NCI-H2081 (cell line): ENCODE data around the gene CHST8.
"Not testable (repeated sequence)": the region's sequence is repeated elsewhere in the genome, so short reads cannot be mapped to it uniquely, and the experiment has no call there.

Experiments
- DNase-seq, 2 experiments: peaks; one replicate each; lab custom pipeline; 2025; lab: John Stamatoyannopoulos, UW

Gene CHST8

GRCh38 chr19:33690378-33691029 lies 68.8 kb downstream of the CHST8 start:
- DNase-seq: no peak

GRCh38 chr19:33691030-33691427 lies 69.3 kb downstream of the CHST8 start:
- DNase-seq: no peak

GRCh38 chr19:33691736-33692135 lies 70.0 kb downstream of the CHST8 start:
- DNase-seq: no peak

DNA sequence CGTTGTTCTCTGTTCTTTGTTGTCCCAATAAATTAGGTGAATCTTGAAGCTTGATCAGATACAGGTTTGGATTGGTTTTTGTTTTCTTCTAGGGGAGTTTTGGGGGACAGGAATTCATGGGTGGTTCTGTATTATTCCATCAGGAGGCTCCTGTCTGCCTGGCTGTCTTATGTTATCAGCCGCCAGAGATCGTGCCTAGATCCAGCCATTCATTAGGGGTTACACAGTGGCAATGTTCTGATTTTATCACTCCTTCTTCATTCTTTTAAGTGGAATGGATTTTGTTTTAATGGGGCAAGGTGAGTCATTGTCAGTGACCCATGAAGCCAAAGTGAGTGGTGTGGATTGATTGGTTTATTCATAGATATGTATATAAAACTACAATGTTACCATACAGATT lies 71.9 kb downstream of the CHST8 start:
- DNase-seq: no peak

GRCh38 chr19:33695547-33695946 lies 73.8 kb downstream of the CHST8 start:
- not testable (repeated sequence) for DNase-seq

DNA sequence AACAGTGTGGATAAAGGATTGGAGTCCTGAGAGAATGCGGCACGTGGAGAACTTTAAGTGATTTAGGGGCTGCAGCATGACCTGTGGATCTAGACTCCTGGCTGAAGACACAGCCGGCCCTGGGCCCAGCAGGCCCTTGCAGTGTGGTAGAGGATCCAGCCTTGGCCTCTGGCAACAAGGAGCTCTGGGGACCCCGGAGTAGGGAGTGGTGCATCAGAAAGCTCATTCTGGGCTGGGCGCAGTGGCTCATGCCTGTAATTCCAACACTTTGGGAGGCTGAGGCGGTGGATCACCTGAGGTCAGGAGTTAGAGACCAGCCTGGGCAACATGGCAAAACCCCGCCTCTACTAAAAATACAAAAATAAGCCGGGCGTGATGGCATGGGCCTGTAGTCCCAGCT lies 76.0 kb downstream of the CHST8 start:
- DNase-seq: no peak

- no peak for DNase-seq
These were observed 77.1 kb downstream of the CHST8 start for GRCh38 chr19:33698576-33699435.

DNA sequence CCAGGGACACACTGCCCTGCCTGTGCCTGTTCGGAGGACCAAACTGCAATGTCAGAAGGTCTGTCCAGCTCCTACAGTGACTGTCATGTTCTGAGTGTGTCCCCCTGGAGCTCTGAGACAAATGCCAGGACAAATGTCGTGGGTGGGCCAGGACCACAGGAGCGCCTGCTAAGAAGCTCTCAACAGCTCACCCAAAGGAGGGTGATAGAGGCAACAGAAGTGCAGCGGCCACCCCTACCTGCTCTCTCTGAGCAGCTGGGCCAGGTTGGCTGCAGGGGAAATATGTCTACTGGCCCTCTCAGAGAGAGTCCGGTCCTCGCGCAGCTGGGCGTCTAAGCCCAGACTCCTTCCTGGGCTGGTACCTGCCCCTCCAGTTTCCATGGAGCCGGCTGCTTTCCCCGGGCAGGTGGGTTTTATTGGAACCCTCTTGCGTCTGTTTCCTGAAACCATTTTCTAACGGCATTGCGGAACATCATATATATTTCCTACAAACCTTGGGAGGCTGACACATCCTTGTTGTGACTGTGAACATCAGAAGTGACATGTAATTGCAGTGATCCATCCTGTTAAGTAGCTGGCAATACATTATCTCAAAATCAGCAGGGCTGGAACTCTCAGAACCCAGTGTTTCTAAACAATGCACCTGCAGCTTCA lies 78.1 kb downstream of the CHST8 start:
- no peak for DNase-seq

DNA sequence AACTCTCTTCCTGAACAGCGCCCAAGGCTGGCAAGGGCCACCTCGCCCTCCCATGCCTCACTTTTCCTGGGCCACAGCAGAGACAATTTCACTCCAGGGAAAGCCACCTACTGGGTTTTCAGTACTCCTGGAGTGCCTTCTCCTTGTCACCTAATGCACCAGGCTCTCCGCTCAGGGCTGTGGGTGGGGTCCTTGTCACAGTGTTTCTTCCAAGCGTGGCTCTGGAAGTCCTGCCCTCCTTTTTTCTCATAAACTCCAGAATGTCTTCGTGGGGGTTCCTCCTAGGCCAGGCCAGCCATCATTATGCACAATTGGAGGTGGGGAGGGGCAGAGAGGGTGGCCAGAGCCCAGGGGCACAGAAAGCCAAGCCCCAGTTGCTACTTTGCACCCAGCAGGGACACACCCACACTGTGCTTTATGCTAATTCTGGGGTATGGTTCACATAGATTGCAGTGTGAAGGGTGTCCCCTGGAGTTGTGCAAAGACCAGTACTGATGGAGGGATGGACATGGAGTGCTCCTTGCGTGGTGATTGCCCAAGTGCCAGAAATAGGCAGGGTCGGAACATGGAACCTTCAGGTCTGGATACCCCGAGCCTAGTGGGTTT lies 78.8 kb downstream of the CHST8 start:
- no peak for DNase-seq

GRCh38 chr19:33701565-33701964 lies 79.8 kb downstream of the CHST8 start:
- no peak for DNase-seq

DNA sequence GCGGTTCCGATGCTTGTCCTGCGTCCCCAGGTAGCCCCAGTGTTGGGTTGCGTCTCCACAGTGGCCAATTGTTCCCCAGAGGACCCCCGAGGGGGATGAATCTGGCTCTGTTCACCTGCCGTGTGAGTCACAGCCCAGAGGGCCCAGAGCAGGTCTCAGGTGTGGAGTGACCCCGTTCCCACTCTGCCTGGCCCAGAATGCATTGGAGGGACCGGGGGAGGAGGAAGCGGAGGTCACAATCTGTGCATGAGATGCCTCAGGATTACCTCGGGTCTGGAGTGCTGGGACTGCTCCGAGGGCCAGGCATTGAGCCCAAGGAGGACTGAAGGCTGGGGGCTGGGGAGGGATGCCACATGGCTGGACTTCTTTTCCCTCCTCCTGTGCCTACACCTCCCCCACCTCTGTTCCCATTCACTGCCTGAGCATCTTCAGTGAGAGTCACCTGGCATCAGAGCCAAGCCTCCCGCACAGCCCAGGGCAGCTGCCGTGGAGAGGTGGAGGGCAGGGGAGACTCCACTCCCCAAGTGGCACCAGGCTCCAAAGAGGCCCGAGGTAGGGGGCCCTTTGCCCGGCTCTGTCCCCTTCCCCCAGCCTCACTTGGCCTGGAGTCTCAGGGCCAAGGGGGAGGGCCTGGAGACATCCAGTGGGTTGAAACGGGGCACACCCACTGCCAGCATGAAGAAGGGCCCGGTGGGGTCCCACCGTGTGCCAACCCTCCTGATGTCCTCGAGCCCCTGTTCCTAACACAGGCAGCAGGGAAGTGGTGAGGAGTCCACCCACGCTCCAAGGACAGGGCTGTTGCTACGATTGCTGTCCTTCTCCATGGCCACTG lies 81.1 kb downstream of the CHST8 start:
- no peak for DNase-seq

- no peak for DNase-seq
These were observed 81.6 kb downstream of the CHST8 start for GRCh38 chr19:33703438-33703750.

DNA sequence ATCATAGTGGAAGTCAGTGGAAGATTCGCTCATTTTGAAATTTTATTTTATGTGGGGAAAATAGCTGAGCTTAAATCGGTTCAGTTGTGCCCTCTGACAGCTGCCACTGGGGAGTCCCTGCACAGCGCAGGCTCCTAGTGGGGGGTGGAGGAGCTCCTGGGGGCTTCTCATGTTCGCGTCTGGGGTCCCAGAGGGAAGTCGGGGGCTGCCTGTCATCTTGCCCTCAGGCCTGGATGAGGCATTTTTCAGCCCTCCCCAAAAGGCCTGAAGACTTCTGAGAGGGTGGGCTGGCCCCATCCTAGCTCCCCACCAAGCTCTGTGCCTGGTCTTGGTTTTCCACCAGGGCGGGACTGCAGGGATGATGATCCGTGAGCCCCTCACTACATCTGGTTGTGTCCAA lies 82.1 kb downstream of the CHST8 start:
- DNase-seq: no peak

- no peak for DNase-seq
These were observed 82.5 kb downstream of the CHST8 start for GRCh38 chr19:33704271-33704670.

GRCh38 chr19:33705090-33705847 lies 83.5 kb downstream of the CHST8 start:
- no peak for DNase-seq

GRCh38 chr19:33705860-33706259 lies 84.1 kb downstream of the CHST8 start:
- no peak for DNase-seq

GRCh38 chr19:33706631-33707030 lies 84.9 kb downstream of the CHST8 start:
- DNase-seq: no peak

DNA sequence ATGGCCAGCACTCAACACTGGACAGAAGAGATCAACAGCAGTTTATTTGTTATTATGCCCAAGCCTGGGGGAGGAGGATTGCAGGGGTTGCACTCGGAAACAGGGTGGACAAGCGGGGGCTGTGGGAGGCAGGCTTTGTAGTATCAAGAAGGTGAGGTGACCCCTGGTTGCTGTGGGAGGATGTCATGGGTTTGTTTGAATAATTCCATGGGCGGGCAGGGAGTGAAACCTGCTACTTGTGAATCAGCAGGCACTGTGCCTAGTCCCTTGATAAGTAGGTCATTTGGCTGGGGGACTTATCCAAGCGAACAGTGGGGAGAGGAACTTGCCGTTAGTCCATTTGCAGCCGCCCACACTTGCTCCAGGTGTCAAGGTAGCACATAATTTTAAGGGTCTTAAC lies 90.5 kb downstream of the CHST8 start:
- DNase-seq: no peak

DNA sequence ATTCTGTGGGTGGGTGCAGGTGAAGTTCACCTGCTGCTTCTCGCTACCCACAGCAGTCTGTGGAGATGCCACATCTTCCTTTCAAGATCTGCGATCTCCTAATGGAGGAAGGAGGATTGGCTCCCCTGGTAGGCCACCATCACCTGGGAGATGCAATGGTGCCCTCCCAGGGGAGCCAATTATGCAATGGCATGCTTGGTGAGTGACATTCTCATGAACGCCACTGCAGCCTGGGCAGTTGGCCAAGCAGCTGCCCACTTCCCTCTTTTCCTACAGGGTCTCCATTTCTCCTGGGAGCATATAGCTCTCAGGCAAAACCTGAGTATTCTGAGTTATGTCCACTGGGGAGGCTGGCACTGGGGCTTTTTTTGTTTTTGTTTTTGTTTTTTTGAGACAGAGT lies 91.4 kb downstream of the CHST8 start:
- DNase-seq: no peak

GRCh38 chr19:33714149-33714548 lies 92.4 kb downstream of the CHST8 start:
- no peak for DNase-seq

GRCh38 chr19:33715462-33715861 lies 93.7 kb downstream of the CHST8 start:
- no peak for DNase-seq
